ENCODE results near the gene PKP3.
"Not testable (repeated sequence)": the region's sequence is repeated elsewhere in the genome, so short reads cannot be mapped to it uniquely, and the experiment has no call there.

PKP3 gene

GRCh38 chr11:394034-394857 is at the start of gene PKP3:
TSS of gene PKP3 (plus strand) at chr11:394209. CDS start at chr11:394293, 84 bp downstream.
- DNase-seq: no peak

GRCh38 chr11:344836-345578 is 49.0 kb upstream of the PKP3 start:
- no peak for DNase-seq

GRCh38 chr11:346529-346928 is 47.5 kb upstream of the PKP3 start:
- DNase-seq: no peak

GRCh38 chr11:349270-349954 is 44.6 kb upstream of the PKP3 start:
- not testable (repeated sequence) for DNase-seq

- not testable (repeated sequence) for DNase-seq
Observed at GRCh38 chr11:350033-350722, 43.8 kb upstream of the PKP3 start.

- no peak for DNase-seq
Observed at GRCh38 chr11:350723-351255, 43.2 kb upstream of the PKP3 start.

GRCh38 chr11:351411-351810 is 42.6 kb upstream of the PKP3 start:
- DNase-seq: no peak

- no peak for DNase-seq
Observed at GRCh38 chr11:352456-353031, 41.5 kb upstream of the PKP3 start.

GRCh38 chr11:353179-353873 is 40.7 kb upstream of the PKP3 start:
- no peak for DNase-seq

- DNase-seq: peak; percentile 30
Observed at GRCh38 chr11:355581-356458, 38.2 kb upstream of the PKP3 start.

GRCh38 chr11:356610-357009 is 37.4 kb upstream of the PKP3 start:
- no peak for DNase-seq

- DNase-seq: no peak
Observed at GRCh38 chr11:357582-357981, 36.4 kb upstream of the PKP3 start.

- DNase-seq: no peak
Observed at GRCh38 chr11:358129-358800, 35.7 kb upstream of the PKP3 start.

GRCh38 chr11:359181-359714 is 34.8 kb upstream of the PKP3 start:
- no peak for DNase-seq

GRCh38 chr11:360326-361280 is 33.4 kb upstream of the PKP3 start:
- DNase-seq: no peak

- DNase-seq: no peak
Observed at GRCh38 chr11:362642-363442, 31.2 kb upstream of the PKP3 start.

GRCh38 chr11:363443-363805 is 30.6 kb upstream of the PKP3 start:
- not testable (repeated sequence) for DNase-seq
